C4-2B (cell line): ENCODE measurements around the gene TOM1L2.

Source experiments
- H3K27ac ChIP-seq: fragments of 450-650 bp; 2 replicates; pipeline ENCODE4 v1.5.1; 2017
- ZFX ChIP-seq: fragments of 450-650 bp; IDR thresholded peaks from 2 replicates; pipeline ENCODE4 v1.6.1; 2017
- TF ChIP-seq, protein P1 (sequence below): fragments of 450-650 bp; conservative IDR thresholded peaks from 2 replicates; pipeline ENCODE4 v1.5.1; 2017; ENCODE audit warnings: mild to moderate bottlenecking

Gene TOM1L2

DNA sequence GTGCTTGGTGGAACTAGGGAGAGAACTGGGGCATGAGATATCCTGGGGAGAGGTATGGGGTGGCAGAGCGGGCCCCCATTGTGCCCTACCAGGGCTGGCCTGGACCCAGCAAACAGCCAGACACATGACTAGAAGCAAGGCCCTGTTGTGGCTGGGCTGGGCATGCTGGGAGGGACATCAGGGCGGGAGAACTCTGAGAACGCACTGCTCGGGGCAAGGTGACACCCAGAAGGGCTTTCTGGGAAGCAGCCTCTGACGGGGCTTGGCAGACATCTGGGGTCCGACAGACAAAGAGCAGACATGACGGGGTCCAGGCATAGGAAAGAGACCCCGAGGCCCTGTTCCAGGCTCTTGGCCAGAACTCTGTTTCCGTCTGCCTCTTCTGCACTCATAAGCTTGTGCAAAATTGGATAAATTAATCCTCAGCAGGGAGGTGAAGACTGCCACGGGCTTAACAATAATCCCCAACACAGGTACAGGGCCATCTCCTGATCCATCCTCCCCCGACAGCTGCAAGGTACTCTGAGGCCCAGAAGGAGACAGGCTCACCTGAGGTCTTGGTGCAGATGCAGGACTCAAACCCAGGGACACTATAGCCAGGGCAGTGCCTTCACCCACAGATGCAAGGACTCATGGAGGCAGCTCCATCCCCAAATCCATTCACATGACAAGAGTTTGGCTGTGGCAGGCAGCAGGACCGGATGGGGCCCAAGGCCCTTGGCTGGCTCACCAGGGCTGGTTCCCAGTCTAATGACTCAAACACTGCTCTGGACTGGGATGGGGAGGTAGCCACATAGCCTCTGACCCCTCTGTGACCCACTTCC is 140.8 kb downstream of the TOM1L2 start:
- H3K27ac ChIP-seq, result no peak overlapping the region
- TF ChIP-seq, protein P1, sequence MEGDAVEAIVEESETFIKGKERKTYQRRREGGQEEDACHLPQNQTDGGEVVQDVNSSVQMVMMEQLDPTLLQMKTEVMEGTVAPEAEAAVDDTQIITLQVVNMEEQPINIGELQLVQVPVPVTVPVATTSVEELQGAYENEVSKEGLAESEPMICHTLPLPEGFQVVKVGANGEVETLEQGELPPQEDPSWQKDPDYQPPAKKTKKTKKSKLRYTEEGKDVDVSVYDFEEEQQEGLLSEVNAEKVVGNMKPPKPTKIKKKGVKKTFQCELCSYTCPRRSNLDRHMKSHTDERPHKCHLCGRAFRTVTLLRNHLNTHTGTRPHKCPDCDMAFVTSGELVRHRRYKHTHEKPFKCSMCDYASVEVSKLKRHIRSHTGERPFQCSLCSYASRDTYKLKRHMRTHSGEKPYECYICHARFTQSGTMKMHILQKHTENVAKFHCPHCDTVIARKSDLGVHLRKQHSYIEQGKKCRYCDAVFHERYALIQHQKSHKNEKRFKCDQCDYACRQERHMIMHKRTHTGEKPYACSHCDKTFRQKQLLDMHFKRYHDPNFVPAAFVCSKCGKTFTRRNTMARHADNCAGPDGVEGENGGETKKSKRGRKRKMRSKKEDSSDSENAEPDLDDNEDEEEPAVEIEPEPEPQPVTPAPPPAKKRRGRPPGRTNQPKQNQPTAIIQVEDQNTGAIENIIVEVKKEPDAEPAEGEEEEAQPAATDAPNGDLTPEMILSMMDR, result no peak
- no peak for TF ChIP-seq ZFX

- TF ChIP-seq ZFX, result no peak
- TF ChIP-seq, protein P1, result no peak
- H3K27ac ChIP-seq, result peak overlapping the region; percentile 27
Measured at GRCh38 chr17:17830740-17831207, 141.4 kb downstream of the TOM1L2 start.

- H3K27ac ChIP-seq, result peak overlapping the region; percentile 27
- no peak for TF ChIP-seq ZFX
- TF ChIP-seq, protein P1, result no peak
Measured at GRCh38 chr17:17830269-17830567, 142.0 kb downstream of the TOM1L2 start.

GRCh38 chr17:17827826-17828621 is 144.2 kb downstream of the TOM1L2 start:
- peak overlapping the region; percentile 96 for H3K27ac ChIP-seq
- TF ChIP-seq, protein P1, result no peak
- TF ChIP-seq ZFX, result no peak

DNA sequence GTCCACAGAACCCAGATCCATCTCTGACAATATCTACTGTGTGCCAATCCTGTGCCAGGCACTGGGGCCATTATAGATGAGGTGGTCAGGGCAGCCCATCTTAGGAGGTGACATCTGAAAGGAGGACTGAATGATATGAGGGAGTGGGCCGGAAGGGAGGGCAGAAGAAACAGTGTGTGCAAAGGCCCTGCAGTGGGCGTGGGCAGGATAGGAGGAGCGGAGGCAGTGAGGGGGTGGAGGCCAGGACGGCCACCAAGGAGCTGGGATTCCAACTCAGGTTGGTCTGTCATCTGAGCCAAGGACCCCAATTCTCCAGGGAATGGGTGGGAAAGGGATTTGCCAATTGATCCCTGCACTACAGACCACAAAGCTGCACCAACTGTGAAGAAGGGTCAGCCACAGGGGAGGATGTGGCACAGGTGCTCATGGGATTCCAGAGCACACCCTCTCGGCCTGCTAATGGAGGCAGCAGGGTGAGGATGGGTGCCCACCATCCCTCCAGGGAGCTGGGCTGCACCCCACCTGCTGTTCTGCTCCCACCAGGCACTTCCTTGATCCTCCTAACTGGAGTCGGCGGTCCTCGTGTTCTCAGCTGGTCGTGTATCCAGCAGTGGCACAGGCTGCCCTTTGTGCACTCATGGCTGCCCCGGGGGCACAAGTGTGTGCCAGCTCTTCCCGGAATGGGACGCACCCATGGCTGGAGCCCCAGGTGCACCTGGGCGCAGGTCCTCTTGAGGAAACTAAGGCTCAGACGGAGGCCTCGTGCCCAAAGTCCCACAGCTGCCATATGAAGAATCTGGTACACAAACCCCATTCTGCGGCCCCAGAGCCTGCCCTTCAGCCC is 145.0 kb downstream of the TOM1L2 start:
- TF ChIP-seq ZFX, result no peak
- TF ChIP-seq, protein P1, result no peak
- H3K27ac ChIP-seq, result peak overlapping the region; percentile 96

DNA sequence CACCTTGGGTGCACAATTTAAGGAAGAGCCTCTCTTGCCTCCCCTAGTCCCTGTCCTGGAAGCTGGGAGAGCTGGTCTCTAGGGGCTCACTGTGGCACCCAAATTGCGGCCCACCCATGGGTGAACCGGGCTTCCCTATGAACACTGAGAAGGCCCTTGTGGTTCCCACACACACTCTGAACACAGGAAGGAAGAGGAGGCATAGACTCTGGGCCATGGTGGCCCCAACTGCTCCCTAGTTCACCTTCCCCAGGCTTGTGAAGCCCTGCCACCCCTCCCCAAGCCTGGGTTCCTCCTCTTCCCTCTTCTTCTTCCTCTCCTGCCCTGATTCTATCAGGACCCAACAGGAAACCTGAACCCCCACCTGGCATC is 145.9 kb downstream of the TOM1L2 start:
- TF ChIP-seq, protein P1, result no peak
- no peak for TF ChIP-seq ZFX
- H3K27ac ChIP-seq, result peak overlapping the region; percentile 96
